Mucosa of descending colon (tissue), 3 donors: ENCODE data around the gene RNF40. TPM values are rescaled to one million over a fixed set of nuclear protein-coding genes. Genes with fewer than 3 reads are reported as not detected.

Experiments used
- ATAC-seq: fragments of 200-7000 bp; cut with Tn5 transposase; one replicate; pipeline ENCODE4 v1.9.1; 2020; ENCODE audit warnings: mild to moderate bottlenecking, moderate library complexity
- DNase-seq, 3 donors: peaks; one replicate each; pipeline ENCODE4 v3.0.0-alpha.2; 2020
- H3K36me3 ChIP-seq: fragments of 200-600 bp; one replicate; pipeline ENCODE4 v1.8.0; 2021; ENCODE audit warnings: low read depth, mild to moderate bottlenecking
- H3K4me1 ChIP-seq: fragments of 200-600 bp; one replicate; pipeline ENCODE4 v1.8.0; 2021; ENCODE audit warnings: low read depth, mild to moderate bottlenecking
- H3K4me3 ChIP-seq: fragments of 200-600 bp; one replicate; pipeline ENCODE4 v1.8.0; 2021; ENCODE audit warnings: mild to moderate bottlenecking
- H3K9me3 ChIP-seq: fragments of 200-600 bp; one replicate; pipeline ENCODE4 v1.8.0; 2021; ENCODE audit warnings: mild to moderate bottlenecking
- intact Hi-C, 2 donors: fragments of 100-400 bp; cut with DNase I in 1 of 2; cut with micrococcal nuclease in 1 of 2; formaldehyde crosslinking; loops; one replicate each; pipeline versions ENCODE4 v1.11.0 to v1.11.1; 2022; cut with DNase I, micrococcal nuclease
- total RNA-seq, 3 donors: library from RNA; stranded (reverse); fragmentation: NEBNext Ultra II Directional in 2 of 3; extraction: Animal tissue kit (Norgen Biotek cat#: 25700) in 2 of 3; gene quantifications; one replicate each; pipeline versions ENCODE4 v1.2.1 to v1.2.4, GENCODE V29; 2021 to 2023
- TF ChIP-seq, protein P1 (sequence below): fragments of 200-600 bp; IDR thresholded peaks from one replicate; pipeline ENCODE4 v1.8.0; 2022; ENCODE audit warnings: antibody characterized with exemption, mild to moderate bottlenecking
- donor health status: DM: no; HTN: no; CAD: no; lungs with moderate emphysema.
- donor health status: DM: no; HTN: no; CAD: no.
- donor health status: DM: no; HTN: yes; CAD: no.

The RNF40 gene
- total RNA-seq, 3 donors from 2014 or later, result 87.6 to 110 (median 96.3) TPM

DNA sequence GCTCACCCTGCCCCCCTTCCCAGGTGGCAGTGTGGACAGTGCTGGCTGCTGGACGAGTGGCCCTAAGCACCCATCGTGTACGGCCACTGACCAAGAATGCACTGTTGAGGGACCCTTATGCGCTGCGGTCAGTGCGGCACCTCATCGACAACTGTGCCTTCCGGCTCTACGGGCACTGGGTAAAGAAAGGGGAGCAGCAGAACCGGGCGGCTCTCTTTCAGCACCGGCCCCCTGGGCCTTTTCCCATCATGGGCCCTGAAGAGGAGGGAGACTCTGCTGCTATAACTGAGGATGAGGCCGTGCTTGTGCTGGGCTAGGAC lies 5.4 kb upstream of the RNF40 start:
- intact Hi-C loops, result no loop called here
- H3K4me3 ChIP-seq, result no peak overlapping the region
- no peaks in the 10 kb centered on the region for H3K36me3 ChIP-seq
- peaks cover 10% of the 10 kb centered on the region for H3K4me1 ChIP-seq
- no peaks in the 10 kb centered on the region for H3K9me3 ChIP-seq
- DNase-seq (peak in 1 of 3 donors; percentile 43), ATAC-seq (no peak)
- TF ChIP-seq, protein P1, sequence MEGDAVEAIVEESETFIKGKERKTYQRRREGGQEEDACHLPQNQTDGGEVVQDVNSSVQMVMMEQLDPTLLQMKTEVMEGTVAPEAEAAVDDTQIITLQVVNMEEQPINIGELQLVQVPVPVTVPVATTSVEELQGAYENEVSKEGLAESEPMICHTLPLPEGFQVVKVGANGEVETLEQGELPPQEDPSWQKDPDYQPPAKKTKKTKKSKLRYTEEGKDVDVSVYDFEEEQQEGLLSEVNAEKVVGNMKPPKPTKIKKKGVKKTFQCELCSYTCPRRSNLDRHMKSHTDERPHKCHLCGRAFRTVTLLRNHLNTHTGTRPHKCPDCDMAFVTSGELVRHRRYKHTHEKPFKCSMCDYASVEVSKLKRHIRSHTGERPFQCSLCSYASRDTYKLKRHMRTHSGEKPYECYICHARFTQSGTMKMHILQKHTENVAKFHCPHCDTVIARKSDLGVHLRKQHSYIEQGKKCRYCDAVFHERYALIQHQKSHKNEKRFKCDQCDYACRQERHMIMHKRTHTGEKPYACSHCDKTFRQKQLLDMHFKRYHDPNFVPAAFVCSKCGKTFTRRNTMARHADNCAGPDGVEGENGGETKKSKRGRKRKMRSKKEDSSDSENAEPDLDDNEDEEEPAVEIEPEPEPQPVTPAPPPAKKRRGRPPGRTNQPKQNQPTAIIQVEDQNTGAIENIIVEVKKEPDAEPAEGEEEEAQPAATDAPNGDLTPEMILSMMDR, result no peak

DNA sequence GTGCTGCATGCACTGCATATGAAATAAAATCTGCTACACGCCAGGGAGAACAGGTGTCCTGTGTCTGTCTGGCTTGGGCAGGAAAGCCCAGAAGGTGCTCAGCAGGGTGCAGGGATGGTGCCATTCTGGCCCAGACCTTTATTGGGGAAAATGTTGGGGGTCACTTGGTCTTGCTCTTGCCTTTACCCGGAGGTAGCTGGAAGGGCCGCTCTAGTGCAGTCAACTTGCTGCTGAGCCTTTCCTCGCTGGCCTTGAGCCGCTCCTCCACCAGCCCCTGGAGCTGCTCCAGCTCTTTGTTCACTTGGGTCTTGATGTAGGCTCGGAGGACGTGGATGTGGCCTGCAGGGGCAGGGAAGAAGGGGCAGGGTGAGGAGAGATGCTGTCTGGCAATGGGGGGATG lies 4.8 kb upstream of the RNF40 start:
- TF ChIP-seq, protein P1, result no peak
- H3K4me1 ChIP-seq, result peaks cover 10% of the 10 kb centered on the region
- intact Hi-C loops, result no loop called here
- peaks cover 4% of the 10 kb centered on the region for H3K36me3 ChIP-seq
- no peaks in the 10 kb centered on the region for H3K9me3 ChIP-seq
- no peak overlapping the region for H3K4me3 ChIP-seq
- ATAC-seq (no peak), DNase-seq (peak in 1 of 3 donors; percentile 16)

DNA sequence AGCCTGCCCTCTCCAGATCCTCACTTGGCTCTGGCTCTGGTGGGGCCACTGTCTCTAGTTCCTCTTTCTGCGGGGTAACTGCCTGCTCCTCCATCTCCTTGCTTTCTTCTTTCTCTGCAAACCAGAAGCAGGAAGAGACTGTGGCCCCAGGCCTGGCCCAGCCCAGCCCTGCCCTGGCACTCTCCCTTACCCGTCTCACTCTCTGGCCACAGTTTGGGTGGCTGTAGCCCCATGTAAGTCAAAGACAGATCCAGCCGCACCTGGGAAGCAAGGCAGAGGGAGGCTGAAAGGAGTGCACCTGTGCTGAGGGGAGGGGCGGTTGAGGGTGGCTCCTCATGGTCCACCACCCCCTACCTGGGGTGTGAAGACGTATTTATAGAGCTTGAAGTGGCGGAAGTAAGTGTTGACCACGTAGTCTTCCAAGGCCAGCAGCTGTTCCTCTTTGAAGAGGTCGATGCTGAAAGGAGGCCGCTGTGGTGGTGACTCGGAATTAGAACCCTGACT lies 3.1 kb upstream of the RNF40 start:
- Histone ChIP-seq H3K4me1 (peaks cover 20% of the 10 kb centered on the region), H3K4me3 (no peak overlapping the region), H3K9me3 (no peaks in the 10 kb centered on the region), H3K36me3 (peaks cover 4% of the 10 kb centered on the region)
- TF ChIP-seq, protein P1, result no peak
- intact Hi-C loops, result no loop called here
- ATAC-seq, result no peak
- peak in 1 of 3 donors; percentile 24 for DNase-seq

DNA sequence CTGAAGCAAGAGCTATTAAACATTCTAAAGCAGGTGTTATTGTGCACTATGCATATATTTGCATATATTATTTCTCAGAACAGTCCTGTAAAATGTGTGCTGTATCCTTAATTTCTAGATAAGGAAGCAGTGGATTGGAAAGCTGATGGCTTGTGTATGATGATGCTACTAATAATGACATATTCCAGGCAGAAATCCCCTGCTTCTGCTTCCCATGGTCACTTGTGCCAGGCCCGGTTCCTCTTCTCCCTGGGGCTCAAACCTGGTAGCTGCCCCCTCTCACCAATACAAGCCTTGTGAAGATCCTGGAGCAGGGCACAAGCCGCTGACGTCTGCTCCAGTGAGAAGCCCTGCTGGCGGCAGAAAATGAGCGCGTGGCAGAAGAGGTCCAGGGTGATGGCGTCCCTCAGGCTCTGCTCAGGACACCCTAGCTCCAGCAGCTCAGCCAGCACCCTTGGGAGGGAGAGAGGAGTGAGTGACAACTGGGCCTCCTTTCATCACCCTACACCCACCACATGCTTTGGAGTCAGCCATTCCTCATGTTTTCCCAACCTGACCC lies 2.0 kb upstream of the RNF40 start:
- peaks cover 8% of the 10 kb centered on the region for H3K36me3 ChIP-seq
- TF ChIP-seq, protein P1, result no peak
- H3K4me3 ChIP-seq, result no peak overlapping the region
- ATAC-seq (no peak), DNase-seq (peak in 2 of 3 donors; percentile 24 to 53)
- H3K4me1 ChIP-seq, result peaks cover 20% of the 10 kb centered on the region
- no peaks in the 10 kb centered on the region for H3K9me3 ChIP-seq
- intact Hi-C loops, result no loop called here

DNA sequence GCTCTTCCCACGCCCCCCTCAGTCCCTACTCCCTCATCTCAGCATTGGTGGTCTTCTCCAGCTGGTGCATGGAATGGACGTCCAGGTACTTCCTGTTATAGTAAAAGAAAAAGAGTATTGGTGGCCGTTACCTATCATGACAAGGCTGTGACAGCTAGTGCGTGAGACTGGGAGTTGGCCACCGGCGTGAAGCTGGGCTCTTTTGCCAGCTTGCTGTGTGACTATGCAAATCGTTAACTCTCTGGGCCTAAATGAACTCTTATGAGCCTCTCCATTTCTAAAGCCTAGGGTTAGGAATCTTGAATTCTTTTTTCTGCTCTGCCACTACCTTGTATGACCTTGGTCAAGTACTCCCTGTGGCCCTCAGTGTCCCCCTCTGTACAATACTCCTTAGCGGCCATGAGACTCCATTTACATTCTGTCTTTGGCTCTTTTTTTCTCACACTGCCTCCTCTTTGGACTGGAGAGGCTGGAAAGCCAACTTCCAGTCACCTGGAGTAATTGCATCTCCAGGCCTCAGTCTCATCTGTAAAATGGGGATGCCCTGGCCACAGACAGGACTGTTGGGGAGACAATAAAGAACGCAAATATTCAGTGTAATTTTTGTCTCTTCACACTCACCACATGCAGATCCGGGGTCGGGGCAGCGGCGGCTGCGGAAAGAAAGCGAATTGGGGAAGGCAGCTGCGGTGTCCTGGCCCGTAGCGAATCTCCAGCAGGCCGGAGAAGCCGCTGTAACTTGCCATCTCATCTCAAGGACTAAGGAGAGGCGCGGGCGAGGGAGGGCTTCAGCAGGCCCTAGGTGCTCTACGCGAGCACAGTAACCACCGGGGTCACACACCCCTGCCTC lies 1.3 kb upstream of the RNF40 start:
- H3K9me3 ChIP-seq, result no peaks in the 10 kb centered on the region
- DNase-seq (peak in 2 of 3 donors; percentile 29 to 57), ATAC-seq (no peak)
- intact Hi-C loops, result no loop called here
- peaks cover 10% of the 10 kb centered on the region for H3K36me3 ChIP-seq
- TF ChIP-seq, protein P1, result no peak
- peak overlapping the region; percentile 74 for H3K4me3 ChIP-seq
- H3K4me1 ChIP-seq, result peaks cover 20% of the 10 kb centered on the region
